Neural crest cell (in vitro differentiated cells): ENCODE measurements around the gene PPP1R3G. TPM values are rescaled to one million over a fixed set of nuclear protein-coding genes. Genes with fewer than 3 reads are reported as not detected.
A peak's percentile ranks its signal among the peaks of the same experiment; 100 is the strongest.

Source experiments
- DNase-seq: peaks from one replicate; pipeline ENCODE4 v3.0.0; 2021; ENCODE audit warnings: low read depth, mixed read lengths, low spot score
- H3K27ac Mint-ChIP-seq: one replicate; pipeline ENCODE4 v1.8.0; 2021; ENCODE audit warnings: mild to moderate bottlenecking, mixed read lengths; ENCODE audit not compliant: unreplicated experiment
- H3K27me3 Mint-ChIP-seq: 2 replicates; pipeline ENCODE4 v1.8.0; 2021; ENCODE audit warnings: low read depth, mild to moderate bottlenecking, mixed read lengths
- H3K36me3 Mint-ChIP-seq: 2 replicates; pipeline ENCODE4 v1.8.0; 2021; ENCODE audit warnings: low read depth, mild to moderate bottlenecking, mixed read lengths
- H3K4me1 Mint-ChIP-seq: 2 replicates; pipeline ENCODE4 v1.8.0; 2021; ENCODE audit warnings: mixed read lengths
- H3K4me3 Mint-ChIP-seq: one replicate; pipeline ENCODE4 v1.8.0; 2021; ENCODE audit warnings: mild to moderate bottlenecking, mixed read lengths
- H3K9me3 Mint-ChIP-seq: 2 replicates; pipeline ENCODE4 v1.8.0; 2021; ENCODE audit warnings: mixed read lengths
- total RNA-seq: library from RNA; stranded (reverse); gene quantifications from 2 replicates; pipeline ENCODE4 v1.2.1, GENCODE V29; 2021
- TF ChIP-seq, protein P1 (sequence below): fragments of 200-600 bp; sonication (generic); conservative IDR thresholded peaks from 2 replicates; pipeline ENCODE4 v1.5.0; 2021; ENCODE audit warnings: antibody characterized with exemption, mild to moderate bottlenecking

The PPP1R3G gene
- total RNA-seq, 1 donor from 2014 or later, result 0.05 TPM

DNA sequence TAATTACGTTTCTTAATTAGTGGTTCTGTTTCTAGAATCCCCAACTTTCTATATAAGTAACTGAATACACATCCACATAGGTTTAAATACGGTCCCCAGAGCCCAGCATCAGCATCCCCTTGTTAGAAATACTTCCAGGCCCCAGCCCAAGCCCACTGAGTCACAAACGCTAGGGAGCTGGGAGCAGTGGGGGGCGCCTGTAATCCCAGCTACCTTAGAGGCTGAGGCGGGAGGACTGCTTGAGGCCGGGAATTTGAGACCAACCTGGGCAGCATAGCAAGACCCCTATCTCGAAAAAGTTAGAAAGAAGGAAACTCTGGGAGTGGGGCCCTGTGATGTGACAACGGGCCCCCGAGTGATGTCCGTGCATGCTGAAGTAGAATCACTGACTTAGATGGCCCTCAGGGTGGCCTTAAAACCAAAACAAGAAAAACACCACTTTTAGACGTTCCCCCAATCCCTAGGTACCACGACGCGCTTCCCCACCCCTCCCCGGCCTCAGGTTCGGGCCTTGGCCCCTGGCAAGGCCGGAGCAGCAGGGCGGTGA, 1.3 kb upstream of the PPP1R3G start:
- TF ChIP-seq, protein P1, sequence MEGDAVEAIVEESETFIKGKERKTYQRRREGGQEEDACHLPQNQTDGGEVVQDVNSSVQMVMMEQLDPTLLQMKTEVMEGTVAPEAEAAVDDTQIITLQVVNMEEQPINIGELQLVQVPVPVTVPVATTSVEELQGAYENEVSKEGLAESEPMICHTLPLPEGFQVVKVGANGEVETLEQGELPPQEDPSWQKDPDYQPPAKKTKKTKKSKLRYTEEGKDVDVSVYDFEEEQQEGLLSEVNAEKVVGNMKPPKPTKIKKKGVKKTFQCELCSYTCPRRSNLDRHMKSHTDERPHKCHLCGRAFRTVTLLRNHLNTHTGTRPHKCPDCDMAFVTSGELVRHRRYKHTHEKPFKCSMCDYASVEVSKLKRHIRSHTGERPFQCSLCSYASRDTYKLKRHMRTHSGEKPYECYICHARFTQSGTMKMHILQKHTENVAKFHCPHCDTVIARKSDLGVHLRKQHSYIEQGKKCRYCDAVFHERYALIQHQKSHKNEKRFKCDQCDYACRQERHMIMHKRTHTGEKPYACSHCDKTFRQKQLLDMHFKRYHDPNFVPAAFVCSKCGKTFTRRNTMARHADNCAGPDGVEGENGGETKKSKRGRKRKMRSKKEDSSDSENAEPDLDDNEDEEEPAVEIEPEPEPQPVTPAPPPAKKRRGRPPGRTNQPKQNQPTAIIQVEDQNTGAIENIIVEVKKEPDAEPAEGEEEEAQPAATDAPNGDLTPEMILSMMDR, result no peak
- peaks cover 14% of the 10 kb centered on the region for H3K4me1 Mint-ChIP-seq
- H3K36me3 Mint-ChIP-seq, result no peaks in the 10 kb centered on the region
- DNase-seq, result no peak
- peaks cover 57% of the 10 kb centered on the region for H3K27me3 Mint-ChIP-seq
- H3K9me3 Mint-ChIP-seq, result no peaks in the 10 kb centered on the region
- H3K27ac Mint-ChIP-seq, result no peak overlapping the region
- H3K4me3 Mint-ChIP-seq, result peak overlapping the region; percentile 77

DNA sequence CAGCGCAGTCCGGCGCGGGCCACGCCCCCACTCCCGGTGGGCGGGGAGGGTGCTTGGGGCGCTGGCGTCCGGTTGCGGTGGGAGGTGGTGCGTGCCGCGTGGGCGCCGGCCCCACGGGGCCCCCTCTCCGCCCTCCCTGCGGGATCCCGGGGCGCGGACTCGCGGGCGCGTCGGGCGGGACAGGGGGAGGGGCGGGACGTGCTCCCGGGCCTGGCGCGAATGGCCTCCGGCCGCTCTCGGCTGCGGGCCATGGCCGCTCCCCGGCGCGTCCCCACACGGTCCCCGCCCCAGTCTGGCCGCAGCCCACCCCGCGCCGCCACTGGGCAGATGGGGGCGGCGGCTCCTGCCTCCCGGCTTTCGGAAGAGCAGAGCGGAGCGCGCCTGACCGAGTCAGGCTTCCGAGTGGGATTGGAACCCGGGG, 771 bp upstream of the PPP1R3G start:
- no peak for DNase-seq
- Mint-ChIP-seq H3K36me3 (no peaks in the 10 kb centered on the region), H3K4me1 (peaks cover 14% of the 10 kb centered on the region), H3K4me3 (peak overlapping the region; percentile 88), H3K9me3 (no peaks in the 10 kb centered on the region), H3K27me3 (peaks cover 58% of the 10 kb centered on the region), H3K27ac (no peak overlapping the region)
- TF ChIP-seq, protein P1, result no peak

DNA sequence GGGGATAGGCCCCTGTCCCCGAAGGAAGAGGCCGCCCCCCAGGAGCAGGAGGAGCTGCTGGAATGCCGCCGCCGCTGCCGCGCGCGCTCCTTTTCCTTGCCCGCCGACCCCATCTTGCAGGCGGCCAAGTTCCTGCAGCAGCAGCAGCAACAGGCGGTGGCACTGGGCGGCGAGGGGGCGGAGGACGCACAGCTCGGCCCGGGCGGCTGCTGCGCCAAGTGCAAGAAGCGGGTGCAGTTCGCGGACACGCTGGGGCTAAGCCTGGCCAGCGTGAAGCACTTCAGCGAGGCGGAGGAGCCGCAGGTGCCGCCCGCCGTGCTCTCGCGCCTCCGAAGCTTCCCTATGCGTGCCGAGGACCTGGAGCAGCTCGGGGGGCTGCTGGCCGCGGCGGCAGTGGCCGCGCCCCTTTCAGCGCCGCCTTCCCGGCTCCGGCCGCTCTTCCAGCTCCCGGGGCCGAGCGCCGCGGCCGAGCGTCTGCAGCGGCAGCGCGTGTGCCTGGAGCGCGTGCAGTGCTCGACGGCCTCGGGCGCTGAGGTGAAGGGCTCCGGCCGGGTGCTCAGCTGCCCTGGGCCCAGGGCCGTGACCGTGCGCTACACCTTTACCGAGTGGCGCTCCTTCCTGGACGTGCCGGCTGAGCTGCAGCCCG, 630 bp downstream of the PPP1R3G start:
- H3K4me1 Mint-ChIP-seq, result peaks cover 14% of the 10 kb centered on the region
- H3K27ac Mint-ChIP-seq, result no peak overlapping the region
- no peaks in the 10 kb centered on the region for H3K9me3 Mint-ChIP-seq
- TF ChIP-seq, protein P1, result no peak
- peak overlapping the region; percentile 69 for H3K4me3 Mint-ChIP-seq
- no peaks in the 10 kb centered on the region for H3K36me3 Mint-ChIP-seq
- peaks cover 65% of the 10 kb centered on the region for H3K27me3 Mint-ChIP-seq
- DNase-seq, result peak; percentile 40

DNA sequence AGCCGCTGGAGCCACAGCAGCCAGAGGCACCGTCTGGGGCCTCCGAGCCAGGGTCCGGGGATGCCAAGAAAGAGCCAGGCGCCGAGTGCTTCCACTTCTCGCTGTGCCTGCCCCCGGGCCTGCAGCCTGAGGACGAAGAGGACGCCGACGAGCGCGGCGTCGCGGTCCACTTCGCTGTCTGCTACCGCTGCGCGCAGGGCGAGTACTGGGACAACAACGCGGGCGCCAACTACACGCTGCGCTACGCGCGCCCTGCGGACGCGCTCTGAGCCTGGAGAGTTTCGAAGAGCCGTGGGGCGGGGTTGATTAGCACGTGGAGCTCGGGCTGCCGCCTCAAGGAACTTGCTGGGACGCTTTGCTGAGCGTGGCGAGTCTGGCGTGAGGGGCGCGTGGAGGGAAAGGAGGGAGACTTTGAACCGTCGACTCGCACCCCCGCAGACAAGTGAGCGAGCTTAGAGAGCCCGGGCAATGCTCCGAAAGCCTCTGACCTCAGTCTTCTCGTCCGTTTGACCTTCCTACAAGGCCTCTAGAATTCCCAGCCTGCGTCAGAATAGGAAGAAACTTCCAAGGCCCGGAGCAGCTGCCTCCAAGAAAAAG, 1.3 kb downstream of the PPP1R3G start:
- Mint-ChIP-seq H3K27me3 (peaks cover 65% of the 10 kb centered on the region), H3K4me1 (peaks cover 14% of the 10 kb centered on the region), H3K9me3 (no peaks in the 10 kb centered on the region), H3K4me3 (peak overlapping the region; percentile 69), H3K36me3 (no peaks in the 10 kb centered on the region), H3K27ac (no peak overlapping the region)
- TF ChIP-seq, protein P1, result no peak
- no peak for DNase-seq

DNA sequence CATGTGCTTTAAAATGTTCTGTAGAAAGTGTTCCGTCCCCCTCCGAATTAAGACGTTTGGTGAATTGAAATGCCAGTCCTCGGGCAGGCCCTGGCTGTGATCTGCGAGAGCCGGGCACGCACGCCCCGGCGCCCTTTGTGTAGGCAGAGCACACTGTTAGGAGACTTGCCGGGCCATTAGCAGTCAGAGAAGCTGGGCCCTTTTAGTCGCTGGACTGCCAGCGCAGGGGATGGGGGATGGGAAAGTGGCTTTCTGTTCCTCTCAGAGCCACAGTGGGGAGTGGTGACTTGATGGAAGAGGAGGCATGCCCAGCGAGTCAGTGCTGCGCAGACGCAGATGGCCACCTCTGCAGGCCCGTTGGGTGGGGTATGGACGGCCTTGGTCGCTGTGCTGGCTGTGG, 2.2 kb downstream of the PPP1R3G start:
- Mint-ChIP-seq H3K4me3 (peak overlapping the region; percentile 61), H3K27me3 (peaks cover 59% of the 10 kb centered on the region), H3K36me3 (no peaks in the 10 kb centered on the region), H3K9me3 (no peaks in the 10 kb centered on the region), H3K4me1 (peaks cover 12% of the 10 kb centered on the region), H3K27ac (no peak overlapping the region)
- TF ChIP-seq, protein P1, result no peak
- no peak for DNase-seq
